SK-N-SH (cell line): Measurements from ENCODE around the gene PRDM13.

Source experiments
- FOSL2 ChIP-seq: IDR thresholded peaks from 2 replicates; pipeline ENCODE4 v1.4.0; 2012; ENCODE audit warnings: low read depth, mild to moderate bottlenecking, moderate library complexity, borderline replicate concordance
- GATA2 ChIP-seq: sonication (generic); formaldehyde crosslinking; IDR thresholded peaks from 2 replicates; pipeline ENCODE4 v1.5.0; 2020; ENCODE audit warnings: mild to moderate bottlenecking, missing genetic modification reagents
- POLR2AphosphoS5 ChIP-seq: IDR thresholded peaks from 2 replicates; pipeline ENCODE4 v1.6.1; 2012; ENCODE audit warnings: low read depth, low read length
- RAD21 ChIP-seq: IDR thresholded peaks from 2 replicates; pipeline ENCODE4 v1.6.1; 2012; ENCODE audit warnings: mild to moderate bottlenecking, low read length
- TF ChIP-seq, protein P1 (sequence below): fragments of 200-600 bp; sonication (generic); IDR thresholded peaks from 2 replicates; pipeline ENCODE4 v1.6.1; 2017; ENCODE audit warnings: antibody characterized with exemption, mild to moderate bottlenecking, moderate library complexity
- TF ChIP-seq, protein P2 (sequence below): IDR thresholded peaks from 2 replicates; pipeline ENCODE4 v1.4.0; 2012; ENCODE audit warnings: low read depth

DNA sequence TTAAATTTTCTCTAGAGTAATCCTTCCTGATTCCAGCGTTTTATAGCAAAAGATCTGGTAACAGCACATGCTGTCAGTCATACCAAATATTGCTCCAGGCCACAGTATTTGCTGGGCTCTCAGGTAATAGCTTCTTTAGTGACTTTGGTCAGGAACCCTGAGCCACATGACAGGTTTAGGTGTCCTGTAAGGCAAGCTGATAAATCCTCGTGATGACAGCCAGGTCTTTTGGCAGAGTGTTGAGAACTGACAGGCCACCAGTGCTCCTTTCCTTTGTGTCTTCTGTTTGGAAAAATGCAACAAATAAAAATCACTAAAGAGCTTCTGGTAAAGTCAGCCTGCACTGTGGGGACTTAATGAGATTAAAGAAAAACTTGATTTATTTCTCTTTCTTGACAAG, 34.6 kb downstream of the PRDM13 start:
- no peak for TF ChIP-seq RAD21
- TF ChIP-seq GATA2 (CRISPR knock-in tag) = no peak
- TF ChIP-seq, protein P1, sequence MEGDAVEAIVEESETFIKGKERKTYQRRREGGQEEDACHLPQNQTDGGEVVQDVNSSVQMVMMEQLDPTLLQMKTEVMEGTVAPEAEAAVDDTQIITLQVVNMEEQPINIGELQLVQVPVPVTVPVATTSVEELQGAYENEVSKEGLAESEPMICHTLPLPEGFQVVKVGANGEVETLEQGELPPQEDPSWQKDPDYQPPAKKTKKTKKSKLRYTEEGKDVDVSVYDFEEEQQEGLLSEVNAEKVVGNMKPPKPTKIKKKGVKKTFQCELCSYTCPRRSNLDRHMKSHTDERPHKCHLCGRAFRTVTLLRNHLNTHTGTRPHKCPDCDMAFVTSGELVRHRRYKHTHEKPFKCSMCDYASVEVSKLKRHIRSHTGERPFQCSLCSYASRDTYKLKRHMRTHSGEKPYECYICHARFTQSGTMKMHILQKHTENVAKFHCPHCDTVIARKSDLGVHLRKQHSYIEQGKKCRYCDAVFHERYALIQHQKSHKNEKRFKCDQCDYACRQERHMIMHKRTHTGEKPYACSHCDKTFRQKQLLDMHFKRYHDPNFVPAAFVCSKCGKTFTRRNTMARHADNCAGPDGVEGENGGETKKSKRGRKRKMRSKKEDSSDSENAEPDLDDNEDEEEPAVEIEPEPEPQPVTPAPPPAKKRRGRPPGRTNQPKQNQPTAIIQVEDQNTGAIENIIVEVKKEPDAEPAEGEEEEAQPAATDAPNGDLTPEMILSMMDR = no peak
- no peak for TF ChIP-seq FOSL2
- TF ChIP-seq, protein P2, sequence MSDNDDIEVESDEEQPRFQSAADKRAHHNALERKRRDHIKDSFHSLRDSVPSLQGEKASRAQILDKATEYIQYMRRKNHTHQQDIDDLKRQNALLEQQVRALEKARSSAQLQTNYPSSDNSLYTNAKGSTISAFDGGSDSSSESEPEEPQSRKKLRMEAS = no peak
- no peak for TF ChIP-seq POLR2AphosphoS5
